ENCODE results near the gene HYAL4.

The HYAL4 gene

DNA sequence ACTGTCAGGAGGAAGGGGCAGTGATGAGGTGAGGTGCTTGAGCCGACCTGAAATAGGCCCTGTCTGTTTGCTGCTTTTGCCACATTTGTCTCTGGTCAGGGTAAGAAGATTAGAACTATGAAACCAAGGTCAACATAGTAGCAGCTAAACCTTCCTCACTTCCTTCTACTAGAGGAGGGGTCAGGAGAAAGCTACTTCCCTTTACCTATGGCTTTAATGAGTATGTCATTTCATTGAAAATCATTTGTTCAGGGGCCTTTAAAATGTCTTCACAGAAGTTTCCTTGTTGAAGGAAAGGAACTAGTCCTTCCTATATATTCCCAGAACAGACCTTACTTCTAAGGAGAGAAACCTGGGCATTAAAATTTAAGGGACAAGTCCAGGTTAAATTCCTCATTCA is 19.0 kb downstream of the HYAL4 start:
- Histone ChIP-seq H3K4me3 (ENCODE audit: low read depth, low read length) (no peak overlapping the region), H3K36me3 (replicated peaks) (no peaks in the 10 kb centered on the region), H3K27ac (no peak overlapping the region), H3K27me3 (replicated peaks) (no peaks in the 10 kb centered on the region)
- no peak for DNase-seq
- in situ Hi-C loops (cut with HindIII; ENCODE audit: low pct_ligation_motif_present, low sequenced_read_pairs), result loop anchor here (25.0 kb wide), 1 partner anchor 227 kb away; no protein-coding TSS in a partner anchor
- TF ChIP-seq, protein P1, sequence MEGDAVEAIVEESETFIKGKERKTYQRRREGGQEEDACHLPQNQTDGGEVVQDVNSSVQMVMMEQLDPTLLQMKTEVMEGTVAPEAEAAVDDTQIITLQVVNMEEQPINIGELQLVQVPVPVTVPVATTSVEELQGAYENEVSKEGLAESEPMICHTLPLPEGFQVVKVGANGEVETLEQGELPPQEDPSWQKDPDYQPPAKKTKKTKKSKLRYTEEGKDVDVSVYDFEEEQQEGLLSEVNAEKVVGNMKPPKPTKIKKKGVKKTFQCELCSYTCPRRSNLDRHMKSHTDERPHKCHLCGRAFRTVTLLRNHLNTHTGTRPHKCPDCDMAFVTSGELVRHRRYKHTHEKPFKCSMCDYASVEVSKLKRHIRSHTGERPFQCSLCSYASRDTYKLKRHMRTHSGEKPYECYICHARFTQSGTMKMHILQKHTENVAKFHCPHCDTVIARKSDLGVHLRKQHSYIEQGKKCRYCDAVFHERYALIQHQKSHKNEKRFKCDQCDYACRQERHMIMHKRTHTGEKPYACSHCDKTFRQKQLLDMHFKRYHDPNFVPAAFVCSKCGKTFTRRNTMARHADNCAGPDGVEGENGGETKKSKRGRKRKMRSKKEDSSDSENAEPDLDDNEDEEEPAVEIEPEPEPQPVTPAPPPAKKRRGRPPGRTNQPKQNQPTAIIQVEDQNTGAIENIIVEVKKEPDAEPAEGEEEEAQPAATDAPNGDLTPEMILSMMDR (IDR thresholded peaks at IDR 0.05; ENCODE audit: low read depth, low read length, missing control alignments), result no peak

DNA sequence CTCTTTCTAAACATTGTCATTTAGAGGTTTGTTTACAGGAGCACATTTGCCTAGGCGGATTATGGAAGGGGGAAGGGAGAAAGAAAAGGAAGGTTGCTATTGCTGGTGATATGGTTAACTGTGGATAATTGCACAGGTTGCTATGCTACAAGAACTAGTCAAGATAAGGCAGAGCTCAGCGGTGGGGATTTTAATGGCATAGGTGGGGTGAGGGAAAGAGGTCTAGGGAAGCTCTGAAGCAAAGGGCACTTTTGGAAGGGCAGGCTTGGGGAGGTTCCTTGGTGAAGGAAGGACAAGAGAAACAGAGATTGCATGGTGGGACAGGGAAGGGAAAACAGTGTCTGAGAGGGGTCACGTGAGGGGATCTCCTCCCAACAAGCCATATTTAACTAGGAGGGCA is 19.5 kb downstream of the HYAL4 start:
- H3K4me3 ChIP-seq (ENCODE audit: low read depth, low read length), result no peak overlapping the region

DNA sequence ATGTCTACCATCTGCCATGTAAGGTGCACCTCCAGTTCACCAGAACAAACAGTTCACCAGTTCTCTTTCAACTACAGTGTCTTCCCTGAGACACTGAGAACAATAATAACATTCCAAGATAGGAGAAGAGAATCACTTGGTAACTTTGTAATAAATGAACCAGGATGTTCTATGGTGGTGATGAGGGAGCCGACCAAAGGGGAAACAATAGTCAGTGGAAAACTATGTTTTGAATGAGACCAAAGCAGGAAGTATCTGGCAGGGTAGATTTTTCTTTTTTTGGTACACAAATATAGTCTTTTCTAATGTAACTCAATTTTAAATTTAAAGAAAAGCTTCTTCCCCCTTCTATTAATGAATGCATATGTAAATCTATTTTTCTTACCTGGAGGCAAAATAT is 20.0 kb downstream of the HYAL4 start:
- in situ Hi-C loops (cut with HindIII; ENCODE audit: low pct_ligation_motif_present, low sequenced_read_pairs), result loop anchor here (25.0 kb wide), 1 partner anchor 228 kb away; no protein-coding TSS in a partner anchor
- no peaks in the 10 kb centered on the region for H3K27me3 ChIP-seq (replicated peaks)
- peak overlapping the region; percentile 21 for H3K27ac ChIP-seq
- no peak overlapping the region for H3K4me3 ChIP-seq (ENCODE audit: low read depth, low read length)
- no peaks in the 10 kb centered on the region for H3K36me3 ChIP-seq (replicated peaks)
- peak; percentile 35 for DNase-seq
- TF ChIP-seq, protein P1 (IDR thresholded peaks at IDR 0.05; ENCODE audit: low read depth, low read length, missing control alignments), result no peak

More for the DNA sequence above, 19.5 kb downstream of the HYAL4 start:
- in situ Hi-C loops (cut with HindIII; ENCODE audit: low pct_ligation_motif_present, low sequenced_read_pairs), result loop anchor here (25.0 kb wide), 1 partner anchor 227 kb away; no protein-coding TSS in a partner anchor
- no peaks in the 10 kb centered on the region for H3K36me3 ChIP-seq (replicated peaks)
- no peak overlapping the region for H3K27ac ChIP-seq
- no peak for DNase-seq
- H3K27me3 ChIP-seq (replicated peaks), result no peaks in the 10 kb centered on the region
- TF ChIP-seq, protein P1 (IDR thresholded peaks at IDR 0.05; ENCODE audit: low read depth, low read length, missing control alignments), result no peak

DNA sequence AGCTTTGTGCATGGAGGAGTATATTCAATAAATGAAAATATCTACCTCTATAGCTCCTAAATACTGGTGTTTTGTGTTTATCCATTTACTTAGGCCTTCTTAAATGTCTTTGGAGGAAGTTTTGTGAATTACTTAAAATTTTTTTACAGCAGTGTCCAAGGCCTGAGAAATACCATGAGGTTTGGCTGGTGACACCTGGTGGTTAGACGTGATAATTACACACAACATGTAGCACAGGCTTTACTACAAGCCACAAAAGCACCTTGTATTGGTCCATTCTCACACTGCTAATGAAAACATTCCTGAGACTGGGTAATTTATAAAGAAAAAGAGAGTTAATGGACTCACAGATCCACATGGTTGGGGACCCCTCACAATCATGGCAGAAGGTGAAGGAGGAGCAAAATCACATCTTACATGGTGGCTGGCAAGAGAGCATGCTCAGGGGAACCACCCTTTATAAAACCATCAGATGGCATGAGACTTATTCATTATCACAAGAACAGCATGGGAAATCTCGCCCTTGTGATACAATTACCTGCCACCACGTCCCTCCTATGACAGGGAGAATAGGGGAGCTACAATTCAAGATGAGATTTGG is 20.6 kb downstream of the HYAL4 start:
- H3K27me3 ChIP-seq (replicated peaks), result no peaks in the 10 kb centered on the region
- H3K27ac ChIP-seq, result peak overlapping the region; percentile 21
- no peaks in the 10 kb centered on the region for H3K36me3 ChIP-seq (replicated peaks)
- no peak overlapping the region for H3K4me3 ChIP-seq (ENCODE audit: low read depth, low read length)
- in situ Hi-C loops (cut with HindIII; ENCODE audit: low pct_ligation_motif_present, low sequenced_read_pairs), result loop anchor here (25.0 kb wide), 1 partner anchor 228 kb away; no protein-coding TSS in a partner anchor
- TF ChIP-seq, protein P1 (IDR thresholded peaks at IDR 0.05; ENCODE audit: low read depth, low read length, missing control alignments), result peak; percentile 68
- DNase-seq, result peak; percentile 76

DNA sequence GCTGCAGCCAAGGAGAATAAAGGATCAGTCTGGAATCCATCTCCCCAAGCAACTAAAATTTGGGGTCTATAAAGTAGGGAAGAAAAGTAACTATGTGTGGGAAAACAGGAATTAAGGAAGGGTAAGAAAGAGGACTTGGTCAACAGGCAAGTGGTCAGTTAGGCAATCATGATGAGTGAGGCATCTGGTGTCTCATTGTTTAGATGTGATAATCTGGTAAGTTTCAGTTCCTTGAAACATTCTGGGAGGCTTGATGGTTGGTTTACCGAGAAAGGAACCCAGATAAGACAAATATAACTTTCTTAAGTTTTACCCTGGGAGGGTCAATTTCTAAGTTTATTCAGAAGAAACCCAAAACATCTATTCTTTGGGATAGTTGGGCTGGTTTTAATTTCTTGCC is 22.3 kb downstream of the HYAL4 start:
- Histone ChIP-seq H3K27me3 (replicated peaks) (no peaks in the 10 kb centered on the region), H3K27ac (no peak overlapping the region), H3K4me3 (ENCODE audit: low read depth, low read length) (no peak overlapping the region), H3K36me3 (replicated peaks) (no peaks in the 10 kb centered on the region)
- in situ Hi-C loops (cut with HindIII; ENCODE audit: low pct_ligation_motif_present, low sequenced_read_pairs), result loop anchor here (25.0 kb wide), 1 partner anchor 230 kb away; no protein-coding TSS in a partner anchor
- peak; percentile 10 for DNase-seq
- TF ChIP-seq, protein P1 (IDR thresholded peaks at IDR 0.05; ENCODE audit: low read depth, low read length, missing control alignments), result no peak
